ENCODE results near the gene DNMBP.

The DNMBP gene

GRCh38 chr10:100009793-100010676, at the start of gene DNMBP:
DNMBP (minus strand) TSS chr10:100009947; CDS start chr10:99972124, 37,823 bp downstream.
- no peak for FAIRE-seq

GRCh38 chr10:100057948-100058347, 48.2 kb upstream of the DNMBP start:
- no peak for FAIRE-seq

- FAIRE-seq = no peak
These were observed 44.1 kb upstream of the DNMBP start for GRCh38 chr10:100053686-100054460.

DNA sequence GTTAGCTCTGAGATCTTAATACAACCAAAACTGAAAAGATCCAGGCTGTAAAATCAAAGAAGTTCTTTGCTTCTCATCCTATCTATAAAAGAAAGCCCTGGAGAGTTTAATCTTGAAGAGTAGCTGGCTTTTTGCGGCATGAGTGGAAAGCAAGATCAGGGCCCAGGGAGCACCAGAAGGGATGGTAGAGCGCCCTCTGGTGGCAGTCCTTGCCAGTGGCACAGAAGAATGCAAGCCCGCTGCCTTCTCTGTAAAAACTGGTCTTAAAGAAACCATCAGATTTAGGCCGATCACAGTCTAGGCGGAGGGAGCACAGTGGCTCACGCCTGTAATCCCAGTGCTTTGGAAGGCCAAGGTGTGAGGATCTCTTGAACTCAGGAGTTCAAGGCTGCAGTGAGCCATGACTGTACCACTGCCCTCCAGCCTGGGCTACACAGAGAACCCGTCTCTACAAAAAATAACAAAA, 36.3 kb upstream of the DNMBP start:
- peak; percentile 91 for FAIRE-seq

GRCh38 chr10:100045592-100045991, 35.8 kb upstream of the DNMBP start:
- FAIRE-seq = no peak

- FAIRE-seq = no peak
These were observed 34.0 kb upstream of the DNMBP start for GRCh38 chr10:100043796-100044195.

DNA sequence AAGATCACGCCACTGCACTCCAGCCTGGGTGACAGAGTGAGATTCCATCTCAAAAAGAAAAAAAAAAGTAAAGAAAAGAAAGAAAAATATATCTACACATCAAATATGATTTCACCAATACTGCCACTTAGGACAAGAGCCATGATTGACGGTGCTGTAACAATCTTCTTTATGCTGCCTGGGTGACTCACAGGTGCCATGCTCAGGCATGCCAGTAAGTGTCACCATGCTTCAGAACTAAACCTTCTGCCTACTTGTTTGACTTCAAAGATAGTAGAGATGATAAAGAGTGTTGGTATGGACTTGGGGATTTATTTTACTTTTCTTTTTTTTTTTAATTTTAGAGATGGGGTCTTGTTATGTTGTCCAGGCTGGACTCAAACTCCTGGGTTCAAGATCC, 33.6 kb upstream of the DNMBP start:
- FAIRE-seq = no peak

GRCh38 chr10:100041306-100042002, 31.7 kb upstream of the DNMBP start:
- FAIRE-seq = no peak

DNA sequence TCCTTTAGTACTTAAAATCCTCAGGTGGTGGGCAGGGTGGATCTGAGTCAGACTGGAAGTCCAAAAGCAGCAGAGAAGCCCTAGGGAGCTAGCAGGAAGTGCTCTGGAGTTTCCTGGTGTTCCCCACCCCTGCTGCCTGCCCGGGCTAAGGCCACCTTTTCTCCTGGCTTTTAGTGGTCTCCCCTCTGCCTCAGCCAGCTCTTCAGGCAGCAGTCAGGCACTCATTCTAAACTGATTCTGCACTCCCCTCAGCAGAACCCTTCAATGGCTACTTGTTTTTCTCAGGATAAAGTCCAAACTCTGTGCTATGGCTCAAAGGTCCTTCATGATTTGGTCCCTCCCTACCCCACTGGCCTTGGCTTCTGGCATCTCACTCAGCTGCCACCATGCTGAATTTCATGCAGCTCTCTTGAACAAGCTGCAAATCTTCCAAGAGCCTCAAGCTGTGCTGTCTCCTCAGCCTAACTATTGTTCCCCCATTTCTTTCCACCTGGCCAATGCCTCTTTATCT, 28.9 kb upstream of the DNMBP start:
- FAIRE-seq = no peak

GRCh38 chr10:100037758-100038315, 28.1 kb upstream of the DNMBP start:
- FAIRE-seq = no peak

DNA sequence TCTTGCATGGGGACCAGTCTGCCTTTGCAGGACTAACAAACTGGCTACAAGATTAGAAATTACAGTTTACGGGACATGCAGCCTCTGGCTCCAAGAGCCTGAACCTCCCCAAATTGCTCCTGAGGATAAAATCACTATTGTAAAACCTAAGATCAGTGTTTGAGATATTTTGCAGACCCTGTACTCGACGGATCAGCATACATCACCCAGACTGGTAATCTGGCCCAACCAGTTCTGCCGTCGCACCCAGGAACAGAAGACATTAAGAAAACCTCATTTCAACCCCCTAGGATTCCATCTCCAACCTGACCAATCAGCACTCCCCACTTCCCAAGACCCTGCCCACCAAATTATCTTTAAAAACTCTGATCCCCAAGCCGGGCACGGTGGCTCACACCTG, 27.1 kb upstream of the DNMBP start:
- no peak for FAIRE-seq

GRCh38 chr10:100033766-100034418, 24.1 kb upstream of the DNMBP start:
- no peak for FAIRE-seq

- no peak for FAIRE-seq
These were observed 17.7 kb upstream of the DNMBP start for GRCh38 chr10:100027416-100027815.

DNA sequence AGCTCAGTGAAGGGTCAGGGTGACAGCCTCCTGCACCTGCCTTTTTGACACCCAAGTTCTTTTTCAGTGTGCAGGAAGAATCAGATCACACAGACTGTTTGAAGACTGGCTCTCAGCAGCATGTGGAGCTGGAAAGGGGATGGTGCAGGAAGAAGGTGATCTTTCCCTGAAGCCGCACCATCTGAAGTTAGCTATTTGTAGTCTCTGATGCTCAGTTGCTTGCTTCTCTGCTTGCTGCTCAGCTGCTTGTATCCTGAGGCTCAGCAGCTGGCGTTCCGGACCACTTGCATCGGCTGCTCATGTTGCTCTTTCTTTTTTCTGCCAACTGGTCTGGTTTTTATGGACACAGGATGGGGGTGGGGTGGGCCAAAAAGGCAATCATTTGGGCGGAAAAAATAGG, 15.8 kb upstream of the DNMBP start:
- FAIRE-seq = no peak

- FAIRE-seq = no peak
These were observed 15.0 kb upstream of the DNMBP start for GRCh38 chr10:100024748-100025147.

DNA sequence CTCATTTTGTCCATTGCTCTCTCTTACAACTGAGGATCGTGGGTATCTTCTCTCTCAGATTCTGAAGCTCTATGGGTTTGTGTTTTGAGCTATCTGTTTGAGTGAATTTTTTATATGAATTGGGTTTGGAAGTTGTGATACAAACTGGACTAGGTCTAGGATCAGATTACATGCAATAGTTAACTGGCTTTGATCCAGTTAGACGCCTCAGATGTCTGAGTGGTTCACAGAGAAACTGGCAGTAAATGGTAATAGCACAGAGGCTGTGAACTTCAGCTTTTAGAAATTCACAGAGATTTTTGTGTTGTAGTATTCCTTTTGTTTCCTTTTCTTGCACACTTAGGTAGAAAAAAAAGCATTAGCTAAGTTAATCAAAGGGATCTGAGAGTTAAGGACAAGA, 12.7 kb upstream of the DNMBP start:
- no peak for FAIRE-seq

DNA sequence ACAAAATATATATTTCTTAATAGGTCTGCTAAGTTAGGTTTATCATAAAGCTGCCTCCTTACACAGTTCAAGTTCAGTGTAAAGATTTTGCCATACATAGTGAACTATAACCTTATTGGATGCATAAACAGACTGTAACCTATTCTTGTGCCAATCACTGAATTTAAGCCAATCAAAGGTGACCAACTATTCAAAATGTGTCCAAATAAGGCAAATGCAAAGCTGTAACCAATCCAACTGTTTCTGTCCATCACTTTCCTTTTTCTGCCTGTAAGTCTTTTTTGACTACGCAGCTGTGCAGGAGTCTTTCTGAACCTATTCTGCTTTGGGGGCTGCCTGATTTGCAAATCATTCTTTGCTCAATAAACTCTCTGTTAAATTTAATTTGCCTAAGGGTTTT, 11.6 kb upstream of the DNMBP start:
- FAIRE-seq = no peak

- FAIRE-seq = no peak
These were observed 11.1 kb upstream of the DNMBP start for GRCh38 chr10:100020886-100021253.

- no peak for FAIRE-seq
These were observed 10.6 kb upstream of the DNMBP start for GRCh38 chr10:100020142-100020885.

DNA sequence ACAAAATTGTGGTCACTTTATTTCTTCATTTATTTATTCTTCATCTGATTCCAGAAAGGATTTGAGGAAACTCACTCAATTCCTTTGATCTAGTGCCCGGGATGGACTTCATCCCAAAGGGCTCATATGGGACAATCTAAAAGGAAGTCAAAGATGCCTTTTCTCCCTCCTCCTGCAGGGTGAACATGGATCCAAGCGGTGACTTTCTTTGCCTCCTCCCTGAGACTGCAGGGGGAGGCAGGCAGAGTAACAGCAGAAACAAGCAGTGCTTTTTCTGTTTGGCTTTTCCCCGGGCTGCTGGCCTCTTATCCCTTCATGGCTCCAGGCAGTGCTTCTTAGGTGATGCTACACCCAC, 10.0 kb upstream of the DNMBP start:
- no peak for FAIRE-seq

- FAIRE-seq = no peak
These were observed 4.5 kb upstream of the DNMBP start for GRCh38 chr10:100014071-100014762.

Measured in G401.6 (cell line).